GM23338 (cell line): Measurements from ENCODE around the gene KLF9.

Experiments
- CREB1 ChIP-seq: fragments of 250-450 bp; sonication (Bioruptor Pico); IDR thresholded peaks from 2 replicates; pipeline ENCODE4 v1.5.0; 2020; ENCODE audit warnings: low read depth, mild to moderate bottlenecking, moderate library complexity
- EZH2 ChIP-seq: fragments of 200-600 bp; sonication (generic); IDR thresholded peaks from one replicate; pipeline ENCODE4 v1.8.0; 2017; ENCODE audit warnings: antibody characterized with exemption, mild to moderate bottlenecking, low read depth; ENCODE audit not compliant: unreplicated experiment
- EZH2phosphoT487 ChIP-seq: fragments of 200-600 bp; sonication (generic); IDR thresholded peaks from one replicate; pipeline ENCODE4 v1.8.1; 2018; ENCODE audit warnings: antibody characterized with exemption; ENCODE audit not compliant: unreplicated experiment
- JUNB ChIP-seq: IDR thresholded peaks from one replicate; pipeline ENCODE4 v1.6.1; 2016; ENCODE audit warnings: antibody characterized with exemption; ENCODE audit not compliant: unreplicated experiment
- NANOG ChIP-seq: IDR thresholded peaks from 2 replicates; pipeline ENCODE4 v1.6.1; 2016; ENCODE audit warnings: antibody characterized with exemption, borderline replicate concordance
- POLR2AphosphoS5 ChIP-seq: IDR thresholded peaks from 2 replicates; pipeline ENCODE4 v1.6.1; 2016; ENCODE audit warnings: antibody characterized with exemption, low read depth
- STAT1 ChIP-seq: IDR thresholded peaks from one replicate; pipeline ENCODE4 v1.6.1; 2016; ENCODE audit warnings: antibody characterized with exemption; ENCODE audit not compliant: unreplicated experiment
- ZNF114 ChIP-seq: fragments of 250-450 bp; sonication (Bioruptor Pico); IDR thresholded peaks from 2 replicates; pipeline ENCODE4 v1.5.0; 2020; ENCODE audit warnings: mild to moderate bottlenecking, moderate library complexity
- ZNF331 ChIP-seq: fragments of 250-450 bp; sonication (Bioruptor Pico); IDR thresholded peaks from 2 replicates; pipeline ENCODE4 v1.5.0; 2020; ENCODE audit warnings: low read depth, mild to moderate bottlenecking, moderate library complexity
- ZNF462 ChIP-seq: fragments of 250-450 bp; sonication (Bioruptor Pico); IDR thresholded peaks from 2 replicates; pipeline ENCODE4 v1.5.0; 2020; ENCODE audit warnings: mild to moderate bottlenecking, moderate library complexity
- TF ChIP-seq, protein P1 (sequence below), 2 experiments: fragments of 200-600 bp in 1 of 2; sonication (generic) in 1 of 2; conservative IDR thresholded peaks; 2 replicates each; pipeline versions ENCODE4 v1.5.1 to v1.6.1; 2016 to 2017; ENCODE audit warnings: antibody characterized with exemption in 2 of 2, low read depth in 2 of 2, mild to moderate bottlenecking in 2 of 2, moderate library complexity in 1 of 2
- TF ChIP-seq, protein P2 (sequence below): IDR thresholded peaks from one replicate; pipeline ENCODE4 v1.6.1; 2018; ENCODE audit warnings: antibody characterized with exemption; ENCODE audit not compliant: unreplicated experiment

DNA sequence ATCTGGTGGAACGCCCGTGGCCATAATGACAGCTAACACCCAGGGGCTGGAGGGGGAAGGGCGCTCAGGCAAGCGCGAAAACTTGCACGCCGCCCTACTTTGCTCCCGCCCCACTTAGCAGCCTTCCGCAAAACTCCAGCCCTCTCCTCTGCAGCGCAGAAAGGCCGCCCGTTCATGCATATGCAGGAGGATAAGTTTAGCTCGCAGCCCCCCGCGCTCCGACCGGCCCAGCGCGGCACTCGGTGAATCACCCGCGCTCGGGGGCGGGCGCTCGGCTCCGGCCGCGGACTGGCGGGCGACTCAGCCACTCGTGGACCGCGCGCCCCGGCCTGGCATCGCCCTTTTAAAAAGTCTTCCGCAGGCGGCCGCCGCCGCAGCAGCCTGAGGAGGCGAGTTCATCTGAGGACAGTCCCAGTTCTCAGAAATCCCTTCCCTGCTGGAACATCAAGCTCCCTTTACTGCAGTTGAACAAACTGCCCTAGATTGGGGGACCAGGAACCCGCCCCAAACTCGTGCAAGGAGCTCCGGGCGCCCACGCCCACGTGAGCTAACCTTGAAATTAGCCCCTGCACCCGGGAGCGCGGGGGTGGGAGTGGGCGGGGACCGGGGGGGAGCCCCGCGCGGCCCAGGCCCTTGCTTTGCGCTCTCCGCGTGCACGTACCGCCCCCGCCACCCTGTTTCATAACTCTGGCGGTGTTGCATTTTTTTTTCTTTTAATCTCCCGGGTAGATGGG, 4.5 kb upstream of the KLF9 start:
- TF ChIP-seq, protein P1, sequence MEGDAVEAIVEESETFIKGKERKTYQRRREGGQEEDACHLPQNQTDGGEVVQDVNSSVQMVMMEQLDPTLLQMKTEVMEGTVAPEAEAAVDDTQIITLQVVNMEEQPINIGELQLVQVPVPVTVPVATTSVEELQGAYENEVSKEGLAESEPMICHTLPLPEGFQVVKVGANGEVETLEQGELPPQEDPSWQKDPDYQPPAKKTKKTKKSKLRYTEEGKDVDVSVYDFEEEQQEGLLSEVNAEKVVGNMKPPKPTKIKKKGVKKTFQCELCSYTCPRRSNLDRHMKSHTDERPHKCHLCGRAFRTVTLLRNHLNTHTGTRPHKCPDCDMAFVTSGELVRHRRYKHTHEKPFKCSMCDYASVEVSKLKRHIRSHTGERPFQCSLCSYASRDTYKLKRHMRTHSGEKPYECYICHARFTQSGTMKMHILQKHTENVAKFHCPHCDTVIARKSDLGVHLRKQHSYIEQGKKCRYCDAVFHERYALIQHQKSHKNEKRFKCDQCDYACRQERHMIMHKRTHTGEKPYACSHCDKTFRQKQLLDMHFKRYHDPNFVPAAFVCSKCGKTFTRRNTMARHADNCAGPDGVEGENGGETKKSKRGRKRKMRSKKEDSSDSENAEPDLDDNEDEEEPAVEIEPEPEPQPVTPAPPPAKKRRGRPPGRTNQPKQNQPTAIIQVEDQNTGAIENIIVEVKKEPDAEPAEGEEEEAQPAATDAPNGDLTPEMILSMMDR (conservative IDR thresholded peaks at IDR 0.05; ENCODE audit: low read depth in 2 of 2) = no peak
- TF ChIP-seq POLR2AphosphoS5 (no peak), JUNB (no peak), EZH2phosphoT487 (no peak), ZNF331 (no peak), NANOG (no peak), EZH2 (no peak), STAT1 (no peak), ZNF462 (CRISPR knock-in tag) (no peak), ZNF114 (CRISPR knock-in tag) (no peak), CREB1 (no peak)
- TF ChIP-seq, protein P2, sequence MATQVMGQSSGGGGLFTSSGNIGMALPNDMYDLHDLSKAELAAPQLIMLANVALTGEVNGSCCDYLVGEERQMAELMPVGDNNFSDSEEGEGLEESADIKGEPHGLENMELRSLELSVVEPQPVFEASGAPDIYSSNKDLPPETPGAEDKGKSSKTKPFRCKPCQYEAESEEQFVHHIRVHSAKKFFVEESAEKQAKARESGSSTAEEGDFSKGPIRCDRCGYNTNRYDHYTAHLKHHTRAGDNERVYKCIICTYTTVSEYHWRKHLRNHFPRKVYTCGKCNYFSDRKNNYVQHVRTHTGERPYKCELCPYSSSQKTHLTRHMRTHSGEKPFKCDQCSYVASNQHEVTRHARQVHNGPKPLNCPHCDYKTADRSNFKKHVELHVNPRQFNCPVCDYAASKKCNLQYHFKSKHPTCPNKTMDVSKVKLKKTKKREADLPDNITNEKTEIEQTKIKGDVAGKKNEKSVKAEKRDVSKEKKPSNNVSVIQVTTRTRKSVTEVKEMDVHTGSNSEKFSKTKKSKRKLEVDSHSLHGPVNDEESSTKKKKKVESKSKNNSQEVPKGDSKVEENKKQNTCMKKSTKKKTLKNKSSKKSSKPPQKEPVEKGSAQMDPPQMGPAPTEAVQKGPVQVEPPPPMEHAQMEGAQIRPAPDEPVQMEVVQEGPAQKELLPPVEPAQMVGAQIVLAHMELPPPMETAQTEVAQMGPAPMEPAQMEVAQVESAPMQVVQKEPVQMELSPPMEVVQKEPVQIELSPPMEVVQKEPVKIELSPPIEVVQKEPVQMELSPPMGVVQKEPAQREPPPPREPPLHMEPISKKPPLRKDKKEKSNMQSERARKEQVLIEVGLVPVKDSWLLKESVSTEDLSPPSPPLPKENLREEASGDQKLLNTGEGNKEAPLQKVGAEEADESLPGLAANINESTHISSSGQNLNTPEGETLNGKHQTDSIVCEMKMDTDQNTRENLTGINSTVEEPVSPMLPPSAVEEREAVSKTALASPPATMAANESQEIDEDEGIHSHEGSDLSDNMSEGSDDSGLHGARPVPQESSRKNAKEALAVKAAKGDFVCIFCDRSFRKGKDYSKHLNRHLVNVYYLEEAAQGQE = no peak
